ENCODE measurements around the gene DLK2.
A peak's percentile ranks its signal among the peaks of the same experiment; 100 is the strongest.
"Not testable (repeated sequence)": the region's sequence is repeated elsewhere in the genome, so short reads cannot be mapped to it uniquely, and the experiment has no call there.

Gene DLK2

DNA sequence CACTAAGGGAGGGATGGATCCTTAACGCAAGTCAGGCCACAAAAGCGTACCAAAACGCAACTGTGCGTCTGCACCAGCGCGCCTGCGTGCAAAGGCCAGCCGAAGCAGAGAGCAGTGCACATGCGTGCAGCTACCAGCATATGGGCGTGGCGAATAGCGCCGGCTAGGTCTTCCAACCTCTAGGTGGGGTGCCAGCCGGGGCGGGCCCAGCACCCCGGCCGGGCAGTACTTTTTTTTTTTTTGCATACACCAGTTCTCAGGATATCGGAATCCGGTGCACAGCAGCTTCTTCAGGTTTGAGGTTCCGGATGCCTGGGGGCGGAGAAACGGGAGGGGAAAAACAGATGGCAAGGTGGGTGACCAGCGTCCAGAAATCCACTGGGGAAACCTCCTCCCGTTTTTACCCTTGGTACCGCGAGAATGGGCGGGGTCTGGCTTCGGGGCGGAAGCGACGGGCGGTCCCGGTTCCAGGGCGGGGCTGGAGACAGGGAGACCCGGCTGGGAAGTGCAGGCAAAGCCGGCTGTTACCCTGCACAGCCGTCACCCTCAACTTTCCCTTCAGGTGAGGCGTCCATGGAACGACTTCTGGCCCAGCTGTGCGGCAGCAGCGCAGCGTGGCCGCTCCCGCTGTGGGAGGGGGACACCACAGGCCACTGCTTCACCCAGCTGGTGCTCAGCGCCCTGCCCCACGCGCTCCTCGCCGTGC, 27.8 kb downstream of the DLK2 start, which contains the start of gene ABCC10:
Gene ABCC10 (plus strand): TSS at position 136 of the 706 bp plus-strand sequence. CDS start 438 bp downstream, at position 574.
- DNase-seq (ENCODE audit: low read depth in 2 of 2) = peak; percentile 85 to 91

DNA sequence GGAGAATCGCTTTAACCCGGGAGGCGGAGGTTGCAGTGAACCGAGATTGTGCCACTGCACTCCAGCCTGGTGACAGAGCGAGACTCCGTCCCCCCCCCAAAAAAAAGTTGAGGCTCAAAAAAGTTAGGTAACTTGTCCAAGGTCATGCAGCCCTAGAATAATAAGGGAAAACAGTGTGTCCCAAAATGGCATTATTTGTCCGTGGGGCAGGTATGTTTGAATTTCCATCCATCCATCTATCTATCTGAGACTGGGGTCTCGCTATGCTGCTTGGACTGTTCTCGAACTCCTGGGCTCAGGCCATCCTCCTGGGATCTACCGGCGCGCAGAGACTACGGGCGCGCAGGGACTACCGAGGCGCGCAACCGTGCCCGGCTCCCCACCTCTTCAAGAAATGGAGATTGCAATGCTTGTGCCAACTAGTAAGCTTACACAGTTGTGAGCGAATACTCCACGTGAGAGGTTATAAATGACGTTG, 28.4 kb downstream of the DLK2 start:
- DNase-seq (ENCODE audit: low read depth in 2 of 2) = no peak

DNA sequence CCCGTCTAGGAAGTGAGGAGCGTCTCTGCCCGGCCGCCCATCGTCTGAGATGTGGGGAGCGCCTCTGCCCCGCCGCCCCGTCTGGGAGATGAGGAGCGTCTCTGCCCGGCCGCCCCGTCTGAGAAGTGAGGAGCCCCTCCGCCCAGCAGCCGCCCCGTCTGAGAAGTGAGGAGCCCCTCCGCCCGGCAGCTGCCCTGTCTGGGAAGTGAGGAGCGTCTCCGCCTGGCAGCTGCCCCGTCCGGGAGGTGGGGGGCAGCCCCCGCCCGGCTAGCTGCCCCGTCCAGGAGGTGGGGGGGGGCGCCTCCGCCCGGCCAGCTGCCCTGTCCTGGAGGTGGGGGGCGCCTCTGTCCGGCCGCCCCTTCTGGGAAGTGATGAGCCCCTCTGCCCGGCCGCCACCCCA, 30.3 kb downstream of the DLK2 start:
- DNase-seq (ENCODE audit: low read depth in 2 of 2) = not testable (repeated sequence)

DNA sequence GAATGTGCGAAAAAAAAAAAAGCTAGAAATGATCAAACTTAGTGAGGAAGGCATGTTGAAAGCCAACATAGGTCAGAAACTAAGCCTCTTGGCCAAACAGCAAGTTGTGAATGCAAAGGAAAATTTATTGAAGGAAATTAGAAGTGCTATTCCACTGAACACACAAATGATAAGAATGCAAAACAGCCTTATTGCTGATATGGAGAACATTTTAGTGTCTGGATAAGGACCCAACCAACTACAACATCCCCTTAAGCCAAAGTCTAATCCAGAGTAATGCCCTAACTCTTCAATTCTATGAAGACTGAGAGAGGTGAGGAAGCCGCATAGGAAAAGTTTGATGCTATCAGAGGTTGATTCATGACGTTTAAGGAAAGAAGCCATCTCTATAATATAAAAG, 33.5 kb downstream of the DLK2 start:
- no peak for DNase-seq (ENCODE audit: low read depth in 2 of 2)

DNA sequence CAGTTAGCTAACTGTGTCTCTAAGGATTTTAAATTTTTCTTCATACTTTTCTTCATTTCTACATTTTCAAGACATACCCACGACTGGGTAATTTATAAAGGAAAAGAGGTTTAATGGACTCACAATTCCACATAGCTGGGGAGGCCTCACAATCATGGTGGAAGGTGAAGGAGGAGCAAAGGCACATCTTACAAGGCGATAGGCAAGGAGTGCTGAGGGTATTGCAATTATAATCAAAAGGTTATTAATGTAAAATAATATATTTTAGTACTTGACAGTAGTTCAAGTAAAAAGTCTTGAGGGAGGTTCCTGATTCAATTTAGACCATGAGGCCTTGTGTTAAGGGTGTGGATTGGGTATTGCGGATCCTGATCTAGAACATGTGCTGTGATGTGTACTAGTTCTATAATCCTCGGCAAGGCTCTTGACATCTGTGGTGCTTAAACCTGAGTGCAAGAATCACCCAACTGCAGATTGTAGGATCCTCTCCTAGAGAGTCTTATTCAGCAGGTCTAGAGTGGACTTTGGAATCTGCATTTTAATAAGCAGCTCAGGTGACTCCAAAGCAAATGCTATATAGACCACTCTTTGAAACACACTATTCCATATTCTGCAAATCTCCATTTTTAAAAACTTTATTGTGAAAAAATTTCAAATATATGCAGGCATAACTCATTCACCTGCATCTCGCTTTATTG, 35.2 kb downstream of the DLK2 start:
- DNase-seq (ENCODE audit: low read depth in 2 of 2) = no peak

DNA sequence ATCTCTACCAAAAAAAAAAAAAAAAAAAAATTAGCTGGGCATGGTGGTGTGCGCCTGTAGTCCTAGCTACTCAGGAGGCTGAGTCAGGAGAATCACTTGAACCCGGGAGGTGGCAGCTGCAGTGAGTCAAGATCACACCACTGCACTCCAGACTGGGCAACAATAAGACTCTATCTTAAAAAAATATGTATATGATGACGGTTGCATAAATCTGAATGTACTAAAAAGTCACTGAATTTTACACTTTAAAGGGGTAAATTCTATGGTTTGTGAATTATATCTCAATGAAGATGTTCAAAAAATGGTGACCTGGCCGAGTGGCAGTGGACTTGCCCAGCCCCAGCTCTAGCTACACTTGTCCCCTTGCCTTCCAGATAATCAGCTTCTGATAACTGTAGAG, 38.4 kb downstream of the DLK2 start:
- no peak for DNase-seq (ENCODE audit: low read depth in 2 of 2)

DNA sequence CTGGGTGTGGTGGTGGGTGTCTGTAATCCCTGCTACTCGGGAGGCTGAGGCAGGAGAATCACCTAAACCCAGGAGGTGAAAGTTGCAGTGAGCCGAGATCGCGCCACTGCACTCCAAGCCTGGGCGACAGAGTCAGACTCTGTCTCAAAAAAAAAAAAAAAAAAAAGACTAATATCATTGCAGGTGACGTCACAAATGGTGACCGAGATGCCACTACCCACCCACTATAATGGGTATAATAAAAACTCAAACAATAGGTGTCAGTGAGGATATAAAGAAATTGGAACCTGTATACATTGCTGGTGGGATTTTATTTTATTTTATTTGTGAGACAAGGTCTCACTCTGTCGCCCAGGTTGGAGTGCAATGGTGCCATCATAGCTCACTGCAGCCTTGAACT, 40.1 kb downstream of the DLK2 start:
- DNase-seq (ENCODE audit: low read depth in 2 of 2) = not testable (repeated sequence)

DNA sequence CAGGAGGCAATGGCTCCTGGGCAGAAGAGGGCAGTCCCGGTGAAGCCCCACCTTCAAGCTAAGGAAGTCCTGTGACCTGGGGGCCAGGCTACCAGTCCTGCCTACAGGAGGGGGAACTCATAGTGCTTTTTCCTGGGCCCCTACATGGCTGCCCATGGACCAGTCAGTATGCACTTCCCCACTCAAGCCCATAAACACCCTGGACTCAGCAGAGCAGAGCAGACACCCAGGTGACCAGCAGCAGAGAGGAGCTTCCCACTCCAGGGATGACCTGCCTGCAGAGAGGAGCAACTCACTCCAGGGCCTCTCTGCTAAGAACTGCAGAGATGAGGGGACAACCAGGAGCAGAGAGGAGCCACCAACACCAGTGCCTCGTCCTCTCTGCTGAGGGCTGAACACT, 42.3 kb downstream of the DLK2 start:
- no peak for DNase-seq (ENCODE audit: low read depth in 2 of 2)

DNA sequence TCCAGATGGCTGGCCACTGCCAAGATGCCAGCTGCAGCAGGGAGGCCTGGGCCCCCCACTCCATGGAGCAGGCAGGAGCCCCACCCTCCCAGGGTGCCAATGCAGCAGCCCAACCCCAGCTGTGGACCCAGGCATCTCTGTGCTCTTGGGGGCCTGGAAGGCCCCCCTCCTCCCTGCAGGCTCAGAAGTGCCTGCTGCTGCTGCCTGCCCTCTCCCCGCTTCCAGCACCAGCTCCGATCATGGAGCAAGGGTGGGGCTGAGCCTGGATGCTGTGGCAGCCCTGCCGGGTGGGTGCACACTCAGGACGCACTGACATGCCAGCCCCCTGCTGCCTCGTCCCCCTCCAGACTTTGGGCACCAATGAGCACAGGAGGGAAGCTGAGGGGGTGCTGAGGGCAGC, 42.8 kb downstream of the DLK2 start:
- DNase-seq (ENCODE audit: low read depth in 2 of 2) = no peak

DNA sequence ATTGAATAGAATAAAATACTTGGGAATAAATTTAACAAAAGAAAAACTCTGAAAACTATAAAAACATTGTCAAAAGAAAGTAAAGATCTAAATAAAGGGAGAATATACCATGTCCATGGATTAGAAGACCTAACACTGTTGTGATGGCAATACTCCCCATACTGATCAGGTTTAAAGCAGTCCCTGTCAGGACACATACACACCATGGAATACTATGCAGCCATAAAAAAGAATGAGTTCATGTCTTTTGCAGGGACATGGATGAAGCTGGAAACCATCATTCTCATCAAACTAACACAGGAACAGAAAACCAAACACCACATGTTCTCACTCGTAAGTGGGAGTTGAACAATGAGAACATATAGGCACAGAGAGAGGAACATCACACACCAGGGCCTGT, 44.6 kb downstream of the DLK2 start:
- DNase-seq (ENCODE audit: low read depth in 2 of 2) = not testable (repeated sequence)

DNA sequence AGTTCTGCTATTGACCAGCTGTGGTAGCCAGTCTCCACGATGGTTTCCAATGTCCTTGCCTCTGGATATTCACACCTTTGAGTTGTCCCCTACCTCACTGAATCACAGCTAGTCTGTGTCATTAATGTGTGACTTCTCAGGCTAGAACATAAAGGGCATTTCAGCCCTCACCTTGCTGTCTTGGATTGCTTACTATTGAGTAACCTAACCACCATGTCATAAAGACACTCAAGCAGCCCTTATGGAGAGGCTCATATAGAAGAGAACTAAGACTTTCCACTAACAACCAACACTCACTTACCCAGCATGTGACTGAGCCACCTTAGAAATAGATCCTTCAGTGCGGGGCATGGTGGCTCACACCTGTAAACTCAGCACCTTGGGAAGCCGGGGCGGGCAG, 47.1 kb downstream of the DLK2 start:
- no peak for DNase-seq (ENCODE audit: low read depth in 2 of 2)

DNA sequence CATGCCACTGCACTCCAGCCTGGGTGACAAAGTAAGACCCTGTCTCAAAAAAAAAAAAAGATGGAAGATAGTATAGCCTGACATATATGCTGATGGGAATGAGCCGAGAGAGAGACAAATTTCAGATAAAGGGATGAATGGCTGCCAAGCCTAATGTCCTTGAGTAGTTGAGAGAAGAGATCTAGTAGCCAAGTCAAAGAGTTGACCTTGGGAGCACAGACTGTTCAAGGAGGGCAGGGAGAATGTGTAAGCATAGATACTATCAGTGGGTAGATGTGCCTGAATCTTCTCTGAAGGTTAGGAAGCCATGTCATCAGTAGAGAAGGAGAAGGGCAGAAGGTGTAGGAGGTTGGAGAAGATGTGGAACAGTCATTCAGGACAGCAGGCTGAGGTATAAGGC, 48.1 kb downstream of the DLK2 start:
- no peak for DNase-seq (ENCODE audit: low read depth in 2 of 2)

DNA sequence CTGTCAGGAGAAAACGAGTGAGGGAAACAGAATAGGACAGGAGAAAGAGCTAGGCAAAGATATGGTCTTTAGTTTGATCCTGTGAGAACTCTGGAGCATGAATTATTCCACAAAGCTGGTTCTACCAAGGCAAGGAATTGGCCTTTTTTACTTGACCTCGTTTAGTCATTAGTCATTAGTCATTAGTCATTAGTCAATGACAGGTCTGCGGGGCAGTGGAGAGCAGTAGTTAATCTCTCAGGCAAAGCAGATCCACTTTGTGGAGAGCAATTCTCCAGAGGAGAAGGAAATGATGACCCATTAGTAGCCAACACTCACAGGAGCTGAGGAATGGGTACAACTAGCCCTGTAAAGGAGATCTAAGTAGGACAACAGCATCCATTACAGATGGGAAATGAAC, 50.0 kb downstream of the DLK2 start:
- DNase-seq (ENCODE audit: low read depth in 2 of 2) = no peak

DNA sequence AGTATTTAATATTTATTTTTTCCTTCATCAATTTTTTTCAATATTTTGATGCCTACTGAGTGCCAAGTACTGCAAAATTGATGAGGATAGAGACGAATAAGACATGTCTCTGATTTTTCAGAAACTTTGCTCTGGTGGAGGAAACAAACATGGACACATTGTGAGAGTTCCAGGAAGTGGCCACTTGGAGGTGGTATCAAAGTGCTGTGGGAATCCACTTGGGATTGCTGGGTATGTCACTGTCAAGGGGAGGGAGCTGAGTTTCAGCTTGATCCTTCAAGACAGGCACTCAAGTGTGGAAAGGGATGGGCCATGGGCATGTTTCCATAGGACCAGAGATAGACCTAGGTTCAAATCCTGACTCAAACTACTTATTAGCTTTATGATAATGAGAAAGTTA, 52.5 kb downstream of the DLK2 start:
- DNase-seq (ENCODE audit: low read depth in 2 of 2) = no peak

DNA sequence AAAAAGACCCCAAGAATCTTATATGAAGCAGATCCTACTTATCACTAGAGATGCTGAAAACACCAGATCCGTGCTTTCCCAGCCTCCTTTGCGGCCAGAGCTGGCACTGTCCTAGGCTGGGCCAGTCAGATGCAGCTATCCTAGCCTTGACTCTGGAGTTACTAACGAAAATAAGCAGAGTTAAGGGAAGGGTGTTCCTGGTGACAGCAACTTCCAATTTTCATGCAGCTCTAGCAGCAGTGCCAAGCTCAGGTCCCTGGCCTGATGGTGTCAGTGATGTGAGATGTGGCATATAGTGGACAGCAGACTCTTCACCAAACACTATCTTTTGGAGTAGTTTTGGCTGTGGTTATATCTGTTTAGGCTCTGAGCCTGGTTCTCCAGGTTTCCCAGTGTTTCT, 53.6 kb downstream of the DLK2 start:
- DNase-seq (ENCODE audit: low read depth in 2 of 2) = no peak
